ENCODE measurements around the gene CFD.
"Not testable (repeated sequence)": the region's sequence is repeated elsewhere in the genome, so short reads cannot be mapped to it uniquely, and the experiment has no call there.

The CFD gene

GRCh38 chr19:849195-849594 is 10.3 kb upstream of the CFD start:
- H3K4me3 ChIP-seq (ENCODE audit: low read length); H3K9ac ChIP-seq (ENCODE audit: low read length); H3K9me3 ChIP-seq (ENCODE audit: control insufficient read depth, low read length); H3K4me1 ChIP-seq (ENCODE audit: control insufficient read depth, insufficient read depth, low read length); H3K36me3 ChIP-seq (ENCODE audit: control insufficient read depth, insufficient read depth, low read length): not testable (repeated sequence)
- peaks cover 50% of the 10 kb centered on the region for H3K27me3 ChIP-seq (ENCODE audit: control insufficient read depth, insufficient read depth, low read length)

DNA sequence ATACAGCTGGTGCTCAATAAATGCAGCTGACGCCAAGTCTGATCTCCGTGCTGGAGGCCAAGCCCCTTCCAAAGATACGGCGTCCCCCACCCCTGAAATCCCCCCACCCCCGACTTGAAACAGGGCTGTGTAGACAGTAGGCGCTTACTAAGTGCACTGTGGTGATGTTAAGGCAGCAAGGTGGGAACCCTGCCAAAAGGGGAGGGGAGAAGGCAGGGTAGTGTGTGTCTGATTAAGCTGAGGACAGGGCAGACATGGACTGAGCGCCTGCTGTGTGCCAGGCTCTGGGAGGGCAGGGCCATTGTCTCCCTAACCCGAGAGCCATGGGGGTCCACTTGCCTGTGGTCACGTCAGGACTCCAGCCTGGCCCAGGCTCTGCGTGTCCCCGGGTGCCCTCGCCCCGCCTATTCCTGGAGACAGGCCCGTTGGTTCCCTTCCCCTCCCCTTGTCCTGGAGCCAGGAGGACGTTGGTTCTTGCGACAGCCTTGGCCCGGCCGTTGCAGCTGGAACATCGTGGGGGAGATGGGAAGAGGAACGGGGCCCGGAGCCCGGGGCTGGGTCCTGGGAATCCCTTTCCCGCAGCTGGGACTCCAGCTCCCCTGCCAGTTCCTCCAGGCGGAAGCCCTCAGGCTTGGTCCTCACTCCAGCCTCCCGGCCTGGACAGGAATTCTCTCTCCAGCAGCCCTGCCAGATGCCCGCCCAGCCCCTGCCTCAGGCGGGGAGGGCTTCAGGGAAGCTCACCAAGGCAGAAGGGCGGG is 9.1 kb upstream of the CFD start:
- Histone ChIP-seq H3K4me1 (ENCODE audit: control insufficient read depth, insufficient read depth, low read length) (no peaks in the 10 kb centered on the region), H3K27me3 (ENCODE audit: control insufficient read depth, insufficient read depth, low read length) (peaks cover 46% of the 10 kb centered on the region), H3K9ac (ENCODE audit: low read length) (no peak overlapping the region), H3K4me3 (ENCODE audit: low read length) (no peak overlapping the region), H3K36me3 (ENCODE audit: control insufficient read depth, insufficient read depth, low read length) (no peaks in the 10 kb centered on the region), H3K9me3 (ENCODE audit: control insufficient read depth, low read length) (no peaks in the 10 kb centered on the region)

- Histone ChIP-seq H3K4me1 (ENCODE audit: control insufficient read depth, insufficient read depth, low read length) (no peaks in the 10 kb centered on the region), H3K9me3 (ENCODE audit: control insufficient read depth, low read length) (no peaks in the 10 kb centered on the region), H3K36me3 (ENCODE audit: control insufficient read depth, insufficient read depth, low read length) (no peaks in the 10 kb centered on the region), H3K27me3 (ENCODE audit: control insufficient read depth, insufficient read depth, low read length) (peaks cover 42% of the 10 kb centered on the region), H3K9ac (ENCODE audit: low read length) (no peak overlapping the region), H3K4me3 (ENCODE audit: low read length) (no peak overlapping the region)
Measured at GRCh38 chr19:850979-851335, 8.5 kb upstream of the CFD start.

DNA sequence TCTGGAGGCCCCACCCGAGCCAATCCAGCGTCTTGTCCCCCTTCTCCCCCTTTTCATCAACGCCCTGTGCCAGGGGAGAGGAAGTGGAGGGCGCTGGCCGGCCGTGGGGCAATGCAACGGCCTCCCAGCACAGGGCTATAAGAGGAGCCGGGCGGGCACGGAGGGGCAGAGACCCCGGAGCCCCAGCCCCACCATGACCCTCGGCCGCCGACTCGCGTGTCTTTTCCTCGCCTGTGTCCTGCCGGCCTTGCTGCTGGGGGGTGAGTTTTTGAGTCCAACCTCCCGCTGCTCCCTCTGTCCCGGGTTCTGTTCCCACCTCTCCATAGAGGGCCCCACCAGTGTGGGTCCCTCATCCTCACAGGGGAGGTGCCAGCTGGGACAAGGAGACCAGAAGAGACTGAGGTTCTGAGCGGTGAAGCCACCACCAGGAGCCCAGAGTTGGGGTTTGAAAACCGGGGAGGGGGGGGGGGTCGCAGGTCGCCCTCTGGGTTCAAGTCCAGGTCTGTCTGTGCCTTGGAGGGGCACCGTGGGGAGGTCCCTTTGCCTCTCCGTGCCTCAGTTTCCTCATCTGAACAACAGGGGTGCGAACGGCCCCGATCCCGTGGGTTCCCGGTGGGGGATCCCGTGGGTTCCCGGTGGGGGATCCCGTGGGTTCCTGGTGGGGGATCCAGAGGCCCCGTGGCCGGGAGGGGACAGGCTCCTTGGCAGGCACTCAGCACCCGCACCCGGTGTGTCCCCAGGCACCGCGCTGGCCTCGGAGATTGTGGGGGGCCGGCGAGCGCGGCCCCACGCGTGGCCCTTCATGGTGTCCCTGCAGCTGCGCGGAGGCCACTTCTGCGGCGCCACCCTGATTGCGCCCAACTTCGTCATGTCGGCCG is 7.1 kb upstream of the CFD start, which contains the start of gene ELANE:
TSS of gene ELANE (plus strand) at position 168 of the 878 bp plus-strand sequence. CDS start at position 194, 26 bp downstream.
- Histone ChIP-seq H3K27me3 (ENCODE audit: control insufficient read depth, insufficient read depth, low read length) (peaks cover 34% of the 10 kb centered on the region), H3K9me3 (ENCODE audit: control insufficient read depth, low read length) (no peaks in the 10 kb centered on the region), H3K4me3 (ENCODE audit: low read length) (no peak within 1 kb of the TSS), H3K9ac (ENCODE audit: low read length) (no peak within 1 kb of the TSS), H3K36me3 (ENCODE audit: control insufficient read depth, insufficient read depth, low read length) (no peaks in the 10 kb centered on the region), H3K4me1 (ENCODE audit: control insufficient read depth, insufficient read depth, low read length) (no peaks in the 10 kb centered on the region)

DNA sequence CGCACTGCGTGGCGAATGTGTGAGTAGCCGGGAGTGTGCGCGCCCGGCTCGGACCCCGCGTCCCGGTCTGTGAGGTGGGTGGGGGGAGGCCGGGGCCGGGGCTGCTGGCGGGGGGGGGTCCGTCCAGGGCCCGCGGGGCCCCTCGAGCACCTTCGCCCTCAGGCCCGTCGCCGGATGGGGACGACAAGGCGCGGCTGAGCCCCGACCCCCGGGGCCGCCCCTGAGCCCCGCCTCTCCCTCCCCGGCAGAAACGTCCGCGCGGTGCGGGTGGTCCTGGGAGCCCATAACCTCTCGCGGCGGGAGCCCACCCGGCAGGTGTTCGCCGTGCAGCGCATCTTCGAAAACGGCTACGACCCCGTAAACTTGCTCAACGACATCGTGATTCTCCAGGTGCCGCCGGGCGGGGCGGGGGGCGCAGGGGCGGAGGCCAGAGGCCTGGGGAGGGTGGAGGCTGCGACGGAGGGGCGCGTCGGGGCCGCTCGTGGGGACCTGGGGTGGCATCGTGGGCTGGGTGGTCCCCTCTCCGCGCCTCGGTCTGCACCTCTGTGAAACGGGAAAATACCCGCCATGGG is 6.4 kb upstream of the CFD start:
- H3K4me1 ChIP-seq (ENCODE audit: control insufficient read depth, insufficient read depth, low read length) = no peaks in the 10 kb centered on the region
- peaks cover 27% of the 10 kb centered on the region for H3K27me3 ChIP-seq (ENCODE audit: control insufficient read depth, insufficient read depth, low read length)
- no peak overlapping the region for H3K4me3 ChIP-seq (ENCODE audit: low read length)
- H3K9me3 ChIP-seq (ENCODE audit: control insufficient read depth, low read length) = no peaks in the 10 kb centered on the region
- no peak overlapping the region for H3K9ac ChIP-seq (ENCODE audit: low read length)
- H3K36me3 ChIP-seq (ENCODE audit: control insufficient read depth, insufficient read depth, low read length) = no peaks in the 10 kb centered on the region

- H3K4me3 ChIP-seq (ENCODE audit: low read length); H3K36me3 ChIP-seq (ENCODE audit: control insufficient read depth, insufficient read depth, low read length); H3K9ac ChIP-seq (ENCODE audit: low read length); H3K4me1 ChIP-seq (ENCODE audit: control insufficient read depth, insufficient read depth, low read length); H3K9me3 ChIP-seq (ENCODE audit: control insufficient read depth, low read length): not testable (repeated sequence)
- peaks cover 21% of the 10 kb centered on the region for H3K27me3 ChIP-seq (ENCODE audit: control insufficient read depth, insufficient read depth, low read length)
Measured at GRCh38 chr19:853614-854220, 5.7 kb upstream of the CFD start.

GRCh38 chr19:854549-854948 is 4.9 kb upstream of the CFD start:
- no peaks in the 10 kb centered on the region for H3K9me3 ChIP-seq (ENCODE audit: control insufficient read depth, low read length)
- H3K4me3 ChIP-seq (ENCODE audit: low read length) = no peak overlapping the region
- H3K4me1 ChIP-seq (ENCODE audit: control insufficient read depth, insufficient read depth, low read length) = peaks cover 5% of the 10 kb centered on the region
- no peak overlapping the region for H3K9ac ChIP-seq (ENCODE audit: low read length)
- H3K36me3 ChIP-seq (ENCODE audit: control insufficient read depth, insufficient read depth, low read length) = no peaks in the 10 kb centered on the region
- H3K27me3 ChIP-seq (ENCODE audit: control insufficient read depth, insufficient read depth, low read length) = peaks cover 21% of the 10 kb centered on the region

DNA sequence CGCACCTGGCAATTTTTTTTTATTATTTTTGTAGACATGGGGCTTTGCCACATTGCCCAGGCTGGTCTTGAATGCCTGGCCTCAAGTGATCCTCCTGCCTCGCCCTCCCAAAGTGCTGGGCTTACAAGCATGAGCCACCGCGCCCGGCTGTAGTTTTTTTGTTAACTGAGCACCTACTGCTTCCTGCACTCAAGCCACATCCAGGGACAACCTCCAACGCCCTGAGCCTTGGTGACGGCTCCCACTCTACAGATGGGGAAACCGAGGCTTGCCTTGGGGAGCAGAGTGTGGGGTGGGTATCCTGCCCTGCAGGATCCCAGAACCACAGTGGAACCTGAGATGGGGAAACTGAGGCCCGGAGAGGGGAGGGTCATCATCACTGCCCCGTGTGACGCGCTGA is 4.3 kb upstream of the CFD start:
- H3K4me1 ChIP-seq (ENCODE audit: control insufficient read depth, insufficient read depth, low read length) = peaks cover 8% of the 10 kb centered on the region
- H3K36me3 ChIP-seq (ENCODE audit: control insufficient read depth, insufficient read depth, low read length) = no peaks in the 10 kb centered on the region
- H3K9ac ChIP-seq (ENCODE audit: low read length) = no peak overlapping the region
- no peak overlapping the region for H3K4me3 ChIP-seq (ENCODE audit: low read length)
- peaks cover 26% of the 10 kb centered on the region for H3K27me3 ChIP-seq (ENCODE audit: control insufficient read depth, insufficient read depth, low read length)
- H3K9me3 ChIP-seq (ENCODE audit: control insufficient read depth, low read length) = no peaks in the 10 kb centered on the region

DNA sequence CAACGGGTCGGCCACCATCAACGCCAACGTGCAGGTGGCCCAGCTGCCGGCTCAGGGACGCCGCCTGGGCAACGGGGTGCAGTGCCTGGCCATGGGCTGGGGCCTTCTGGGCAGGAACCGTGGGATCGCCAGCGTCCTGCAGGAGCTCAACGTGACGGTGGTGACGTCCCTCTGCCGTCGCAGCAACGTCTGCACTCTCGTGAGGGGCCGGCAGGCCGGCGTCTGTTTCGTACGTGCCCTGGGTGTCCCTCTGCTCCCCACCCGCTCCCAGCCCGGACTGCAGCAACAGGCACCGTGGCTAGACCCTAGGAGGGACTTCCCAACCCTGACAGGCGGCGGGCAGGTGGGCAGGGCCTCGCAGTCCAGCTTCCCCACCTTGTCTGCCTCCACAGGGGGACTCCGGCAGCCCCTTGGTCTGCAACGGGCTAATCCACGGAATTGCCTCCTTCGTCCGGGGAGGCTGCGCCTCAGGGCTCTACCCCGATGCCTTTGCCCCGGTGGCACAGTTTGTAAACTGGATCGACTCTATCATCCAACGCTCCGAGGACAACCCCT is 3.8 kb upstream of the CFD start:
- Histone ChIP-seq H3K4me1 (ENCODE audit: control insufficient read depth, insufficient read depth, low read length) (peaks cover 8% of the 10 kb centered on the region), H3K9me3 (ENCODE audit: control insufficient read depth, low read length) (no peaks in the 10 kb centered on the region), H3K9ac (ENCODE audit: low read length) (no peak overlapping the region), H3K36me3 (ENCODE audit: control insufficient read depth, insufficient read depth, low read length) (no peaks in the 10 kb centered on the region), H3K27me3 (ENCODE audit: control insufficient read depth, insufficient read depth, low read length) (peaks cover 27% of the 10 kb centered on the region), H3K4me3 (ENCODE audit: low read length) (no peak overlapping the region)

- Histone ChIP-seq H3K9me3 (ENCODE audit: control insufficient read depth, low read length) (no peaks in the 10 kb centered on the region), H3K4me1 (ENCODE audit: control insufficient read depth, insufficient read depth, low read length) (peaks cover 17% of the 10 kb centered on the region), H3K36me3 (ENCODE audit: control insufficient read depth, insufficient read depth, low read length) (no peaks in the 10 kb centered on the region), H3K9ac (ENCODE audit: low read length) (no peak overlapping the region), H3K27me3 (ENCODE audit: control insufficient read depth, insufficient read depth, low read length) (peaks cover 15% of the 10 kb centered on the region), H3K4me3 (ENCODE audit: low read length) (no peak overlapping the region)
Measured at GRCh38 chr19:858284-858683, 1.2 kb upstream of the CFD start.

DNA sequence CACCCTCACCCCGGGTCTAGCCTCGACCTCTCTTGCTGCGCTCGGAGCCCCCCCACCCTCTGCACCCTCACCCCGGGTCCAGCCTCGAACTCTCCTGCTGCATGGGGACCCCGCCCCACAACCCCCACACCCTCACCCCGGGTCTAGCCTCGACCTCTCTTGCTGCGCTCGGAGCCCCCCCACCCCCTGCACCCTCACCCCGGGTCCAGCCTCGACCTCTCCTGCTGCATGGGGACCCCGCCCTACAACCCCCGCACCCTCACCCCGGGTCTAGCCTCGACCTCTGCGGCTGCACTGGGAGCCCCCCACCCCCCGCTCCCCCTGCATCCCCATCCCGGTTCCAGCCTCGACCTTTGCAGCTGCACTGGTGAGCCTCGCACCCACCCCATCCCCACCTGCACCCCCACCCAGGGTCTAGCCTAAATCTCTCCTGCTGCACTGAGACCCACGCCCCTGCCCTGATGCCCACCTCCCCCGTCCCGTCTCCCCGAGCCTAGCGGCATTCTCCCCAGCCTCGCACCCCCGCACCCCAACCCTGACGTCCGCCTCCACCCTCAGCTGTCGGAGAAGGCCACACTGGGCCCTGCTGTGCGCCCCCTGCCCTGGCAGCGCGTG is 1.8 kb downstream of the CFD start:
- Histone ChIP-seq H3K36me3 (ENCODE audit: control insufficient read depth, insufficient read depth, low read length) (no peaks in the 10 kb centered on the region), H3K9ac (ENCODE audit: low read length) (no peak overlapping the region), H3K9me3 (ENCODE audit: control insufficient read depth, low read length) (no peaks in the 10 kb centered on the region), H3K4me1 (ENCODE audit: control insufficient read depth, insufficient read depth, low read length) (peaks cover 22% of the 10 kb centered on the region), H3K4me3 (ENCODE audit: low read length) (no peak overlapping the region), H3K27me3 (ENCODE audit: control insufficient read depth, insufficient read depth, low read length) (peaks cover 14% of the 10 kb centered on the region)

Data from mucosa of stomach (tissue), 1 donor.